ENCODE results near the gene UCN. TPM values are rescaled to one million over a fixed set of nuclear protein-coding genes. Genes with fewer than 3 reads are reported as not detected.

Gene UCN
- total RNA-seq, 6 experiments from 2014 or later: 0.88 to 4.3 (median 1.6) TPM

DNA sequence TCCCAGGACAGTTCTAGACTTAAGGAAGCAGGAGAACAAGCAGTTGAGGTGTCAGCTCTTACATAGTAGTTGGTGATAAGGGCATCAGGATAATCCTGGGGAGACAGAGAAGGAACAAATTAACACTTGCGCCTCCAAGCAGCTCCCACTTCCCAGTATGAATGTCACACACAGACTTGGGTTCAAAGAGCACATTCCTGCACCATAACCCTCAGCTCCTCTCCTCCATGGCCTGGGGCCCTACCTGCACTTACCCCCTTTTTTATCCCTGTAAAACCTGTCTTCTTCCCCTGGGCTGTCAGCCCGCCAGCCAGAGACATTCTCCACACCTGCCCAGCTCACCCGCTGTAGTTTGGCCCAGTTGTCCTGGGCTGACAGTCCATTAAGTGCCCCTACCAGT lies 3.9 kb upstream of the UCN start:
- H3K9me3 ChIP-seq: no peaks in the 10 kb centered on the region
- intact Hi-C loops (cut with DNase I): loop anchor here in 1 of 2 donors (10.0 kb wide), 1 partner anchor 53 kb away; no protein-coding TSS in a partner anchor
- H3K27me3 ChIP-seq: peaks cover 0 to 11% of the 10 kb centered on the region in 2 donors
- no peaks in the 10 kb centered on the region for H3K36me3 ChIP-seq
- DNase-seq (no peak), ATAC-seq (no peak)
- no peak overlapping the region for H3K4me3 ChIP-seq
- WGBS (ENCODE audit: insufficient coverage, low coverage, low lambda C conversion rate, missing lambda C conversion rate): 86% methylated on average over 2 of the region's 3 CpGs
- H3K4me1 ChIP-seq: peaks cover 0 to 13% (median 0%) of the 10 kb centered on the region in 4 donors
- TF ChIP-seq POLR2A (IDR thresholded peaks at IDR 0.05): no peak
- TF ChIP-seq, protein P1, sequence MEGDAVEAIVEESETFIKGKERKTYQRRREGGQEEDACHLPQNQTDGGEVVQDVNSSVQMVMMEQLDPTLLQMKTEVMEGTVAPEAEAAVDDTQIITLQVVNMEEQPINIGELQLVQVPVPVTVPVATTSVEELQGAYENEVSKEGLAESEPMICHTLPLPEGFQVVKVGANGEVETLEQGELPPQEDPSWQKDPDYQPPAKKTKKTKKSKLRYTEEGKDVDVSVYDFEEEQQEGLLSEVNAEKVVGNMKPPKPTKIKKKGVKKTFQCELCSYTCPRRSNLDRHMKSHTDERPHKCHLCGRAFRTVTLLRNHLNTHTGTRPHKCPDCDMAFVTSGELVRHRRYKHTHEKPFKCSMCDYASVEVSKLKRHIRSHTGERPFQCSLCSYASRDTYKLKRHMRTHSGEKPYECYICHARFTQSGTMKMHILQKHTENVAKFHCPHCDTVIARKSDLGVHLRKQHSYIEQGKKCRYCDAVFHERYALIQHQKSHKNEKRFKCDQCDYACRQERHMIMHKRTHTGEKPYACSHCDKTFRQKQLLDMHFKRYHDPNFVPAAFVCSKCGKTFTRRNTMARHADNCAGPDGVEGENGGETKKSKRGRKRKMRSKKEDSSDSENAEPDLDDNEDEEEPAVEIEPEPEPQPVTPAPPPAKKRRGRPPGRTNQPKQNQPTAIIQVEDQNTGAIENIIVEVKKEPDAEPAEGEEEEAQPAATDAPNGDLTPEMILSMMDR (IDR thresholded peaks at IDR 0.05): no peak
- no peak overlapping the region for H3K27ac ChIP-seq

DNA sequence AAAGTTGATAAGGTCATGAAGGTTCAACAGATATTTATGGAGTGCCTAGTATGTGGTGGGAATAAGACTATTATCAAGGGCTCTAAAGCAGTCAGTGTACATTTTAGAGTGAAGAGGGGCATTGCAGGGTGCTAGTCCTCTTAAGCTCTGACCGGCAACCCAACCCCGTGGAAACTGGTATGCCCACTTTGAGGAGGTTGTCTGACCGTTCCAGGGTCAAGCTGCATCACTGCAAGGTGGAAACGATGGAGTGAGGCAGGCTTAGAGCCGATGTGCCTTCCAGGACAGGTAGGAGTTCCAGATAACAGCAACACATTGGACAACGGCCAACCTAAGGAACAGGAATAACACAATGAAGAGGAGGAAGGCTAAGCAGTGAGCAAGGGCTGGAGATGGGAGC lies 1.4 kb upstream of the UCN start:
- Histone ChIP-seq H3K9me3 (no peaks in the 10 kb centered on the region), H3K4me3 (no peak overlapping the region), H3K36me3 (no peaks in the 10 kb centered on the region), H3K4me1 (peaks cover 0 to 21% (median 0%) of the 10 kb centered on the region in 4 donors), H3K27me3 (peaks cover 0 to 11% of the 10 kb centered on the region in 2 donors), H3K27ac (no peak overlapping the region)
- 68% methylated on average over 3 of the region's 6 CpGs for WGBS (ENCODE audit: insufficient coverage, low coverage, low lambda C conversion rate, missing lambda C conversion rate)
- no peak for TF ChIP-seq POLR2A (IDR thresholded peaks at IDR 0.05)
- TF ChIP-seq, protein P1 (IDR thresholded peaks at IDR 0.05): no peak
- intact Hi-C loops (cut with DNase I): loop anchor here in 1 of 2 donors (10.0 kb wide), 2 partner anchors 55 kb away; no protein-coding TSS in a partner anchor
- no peak for DNase-seq
- ATAC-seq: no peak

- DNase-seq: no peak
- Histone ChIP-seq H3K27ac (no peak overlapping the region), H3K9me3 (no peaks in the 10 kb centered on the region), H3K4me3 (no peak overlapping the region), H3K27me3 (peaks cover 0 to 11% of the 10 kb centered on the region in 2 donors), H3K36me3 (no peaks in the 10 kb centered on the region), H3K4me1 (peaks cover 0 to 21% (median under 1%) of the 10 kb centered on the region in 4 donors)
- TF ChIP-seq POLR2A (IDR thresholded peaks at IDR 0.05): no peak
- TF ChIP-seq, protein P1 (IDR thresholded peaks at IDR 0.05): no peak
- peak in 3 of 4 donors; percentile 13 to 24 (median 17) for ATAC-seq
- intact Hi-C loops (cut with DNase I): loop anchor here in 1 of 2 donors (10.0 kb wide), 1 partner anchor 53 kb away; no protein-coding TSS in a partner anchor
- 10% methylated on average over 2 of the region's 75 CpGs for WGBS (ENCODE audit: insufficient coverage, low coverage, low lambda C conversion rate, missing lambda C conversion rate)
Observed at GRCh38 chr2:27307545-27308358, 493 bp downstream of the UCN start.

DNA sequence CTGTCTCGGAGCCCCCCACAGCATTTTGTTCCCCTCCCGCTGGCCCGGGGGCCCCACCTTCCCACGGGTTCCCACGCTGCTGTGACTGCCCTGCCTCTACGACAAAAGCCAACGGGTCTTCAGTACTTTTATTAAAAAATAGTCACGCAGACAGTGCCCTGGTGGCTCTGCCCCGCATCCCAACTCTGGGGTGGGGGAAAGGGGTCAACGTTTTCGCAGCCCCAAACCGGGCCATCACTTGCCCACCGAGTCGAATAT lies 1.0 kb downstream of the UCN start:
- DNase-seq: no peak
- TF ChIP-seq POLR2A (IDR thresholded peaks at IDR 0.05): no peak
- TF ChIP-seq, protein P1 (IDR thresholded peaks at IDR 0.05): no peak
- Histone ChIP-seq H3K36me3 (no peaks in the 10 kb centered on the region), H3K4me3 (no peak overlapping the region), H3K27me3 (peaks cover 0 to 11% of the 10 kb centered on the region in 2 donors), H3K9me3 (no peaks in the 10 kb centered on the region), H3K27ac (no peak overlapping the region), H3K4me1 (peaks cover 0 to 21% (median 2%) of the 10 kb centered on the region in 4 donors)
- no peak for ATAC-seq
- intact Hi-C loops (cut with DNase I): loop anchor here in 1 of 2 donors (10.0 kb wide), 1 partner anchor 52 kb away; no protein-coding TSS in a partner anchor
- 11% methylated on average over 8 of the region's 14 CpGs for WGBS (ENCODE audit: insufficient coverage, low coverage, low lambda C conversion rate, missing lambda C conversion rate)

All from right lobe of liver (tissue), 6 donors.